M059J (cell line): ENCODE data around the gene LAMC1. TPM values are rescaled to one million over a fixed set of nuclear protein-coding genes. Genes with fewer than 3 reads are reported as not detected.

Source experiments
- DNase-seq: peaks from one replicate; pipeline ENCODE4 v3.0.0-alpha.2; 2012; ENCODE audit warnings: low read depth
- total RNA-seq: library from RNA; depleted of rRNA; stranded (reverse); fragments of >200 nt; shearing (Covaris generic); gene quantifications from 2 replicates; pipeline ENCODE4 v1.2.3, GENCODE V29; 2014

The LAMC1 gene
- total RNA-seq, 1 experiment from 2014 or later: 321 TPM

- DNase-seq: peak; percentile 49
These were observed 82.2 kb downstream of the LAMC1 start for GRCh38 chr1:183105449-183105848.

DNA sequence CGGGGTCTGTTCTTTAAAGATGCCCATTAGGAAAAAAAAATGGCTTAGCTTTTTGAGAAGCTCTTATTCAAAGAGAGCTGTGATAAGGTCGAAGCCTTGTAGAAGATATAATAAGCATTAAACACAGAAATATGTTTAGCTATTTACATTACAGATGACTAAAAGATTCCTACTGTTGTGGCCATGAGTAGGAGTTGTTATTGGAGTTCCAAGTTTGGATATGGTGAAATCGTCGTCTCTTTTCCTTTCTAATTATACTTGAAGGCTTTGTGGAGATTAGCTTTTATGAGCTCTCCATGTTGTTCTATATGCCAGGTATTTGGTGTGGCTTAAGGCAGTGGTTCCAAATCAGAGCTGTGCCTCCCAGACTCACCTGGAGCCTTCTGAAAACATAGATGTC, 82.9 kb downstream of the LAMC1 start:
- DNase-seq: no peak

DNA sequence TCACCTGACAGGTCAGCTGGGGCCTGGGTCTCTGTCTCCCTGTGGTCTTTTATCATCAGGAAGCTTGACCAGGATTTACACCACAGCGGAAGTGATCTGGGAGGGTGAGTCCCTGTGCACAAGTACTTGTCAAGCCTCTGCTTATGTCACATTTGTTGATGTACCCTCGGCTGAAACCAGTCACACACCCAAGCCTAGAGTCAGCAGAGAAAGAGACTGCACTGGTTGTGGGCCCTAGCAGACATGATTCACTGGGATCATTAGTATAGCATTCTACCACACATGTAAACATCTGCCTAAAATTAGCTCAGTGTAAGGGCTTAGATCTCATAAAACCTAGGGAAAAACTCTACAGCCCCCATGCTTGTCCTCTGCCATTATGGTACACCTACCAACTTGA, 83.5 kb downstream of the LAMC1 start:
- DNase-seq: peak; percentile 36

- no peak for DNase-seq
These were observed 87.2 kb downstream of the LAMC1 start for GRCh38 chr1:183110326-183110880.

DNA sequence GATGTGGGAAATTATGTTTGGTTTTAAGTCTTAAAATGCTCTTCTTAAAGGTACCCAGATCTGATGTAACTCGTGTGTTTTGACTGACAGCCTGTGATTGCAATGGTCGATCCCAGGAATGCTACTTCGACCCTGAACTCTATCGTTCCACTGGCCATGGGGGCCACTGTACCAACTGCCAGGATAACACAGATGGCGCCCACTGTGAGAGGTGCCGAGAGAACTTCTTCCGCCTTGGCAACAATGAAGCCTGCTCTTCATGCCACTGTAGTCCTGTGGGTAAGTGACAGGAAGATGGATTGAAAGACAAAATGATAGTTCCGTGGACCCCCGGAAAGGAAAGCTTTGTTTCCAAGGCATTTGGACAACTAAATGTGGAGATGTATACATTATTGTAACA, 91.2 kb downstream of the LAMC1 start:
- no peak for DNase-seq

- DNase-seq: no peak
These were observed 93.2 kb downstream of the LAMC1 start for GRCh38 chr1:183116416-183116815.

DNA sequence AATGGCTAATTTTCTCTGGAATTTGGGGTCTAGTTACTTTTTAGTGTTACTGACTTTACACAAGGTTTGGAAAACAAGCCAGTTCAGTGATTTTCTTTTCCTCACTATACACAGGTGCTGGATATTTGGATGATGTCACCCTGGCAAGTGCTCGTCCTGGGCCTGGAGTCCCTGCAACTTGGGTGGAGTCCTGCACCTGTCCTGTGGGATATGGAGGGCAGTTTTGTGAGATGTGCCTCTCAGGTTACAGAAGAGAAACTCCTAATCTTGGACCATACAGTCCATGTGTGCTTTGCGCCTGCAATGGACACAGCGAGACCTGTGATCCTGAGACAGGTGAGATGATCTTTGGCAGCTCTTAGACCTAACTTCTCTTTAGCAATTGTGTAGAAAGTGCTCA, 98.4 kb downstream of the LAMC1 start:
- DNase-seq: no peak

DNA sequence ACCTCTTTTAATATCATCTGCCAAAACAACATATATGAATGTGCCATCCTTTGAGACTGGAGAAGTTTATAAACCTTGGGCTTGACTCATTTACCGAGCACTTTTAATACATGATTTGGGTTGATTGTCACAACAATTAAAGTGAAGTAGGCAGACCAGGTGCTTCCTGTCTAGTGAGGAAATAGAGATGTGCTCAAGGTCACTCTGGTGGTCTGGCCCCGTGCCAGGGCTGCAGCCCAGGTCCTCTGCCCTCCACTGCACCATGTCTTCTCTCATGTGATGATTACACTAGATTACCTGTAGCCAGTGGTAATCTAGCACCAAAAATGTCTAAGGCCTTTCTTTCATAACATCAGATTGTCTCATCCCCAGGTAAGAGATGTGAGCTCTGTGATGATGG, 101.0 kb downstream of the LAMC1 start:
- DNase-seq: peak; percentile 25

- no peak for DNase-seq
These were observed 102.2 kb downstream of the LAMC1 start for GRCh38 chr1:183125279-183125999.

DNA sequence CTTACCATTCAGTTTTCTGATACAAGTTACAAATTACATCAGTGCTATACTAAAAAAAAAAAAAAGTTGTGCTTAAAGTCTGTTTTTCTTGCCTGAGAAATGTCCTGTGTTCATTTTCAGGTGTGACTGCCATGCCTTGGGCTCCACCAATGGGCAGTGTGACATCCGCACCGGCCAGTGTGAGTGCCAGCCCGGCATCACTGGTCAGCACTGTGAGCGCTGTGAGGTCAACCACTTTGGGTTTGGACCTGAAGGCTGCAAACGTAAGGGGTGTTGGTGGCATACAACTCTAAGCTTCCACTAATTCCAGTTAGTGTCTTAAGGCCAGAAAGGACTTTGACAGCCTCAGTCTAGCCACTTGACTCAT, 102.8 kb downstream of the LAMC1 start:
- DNase-seq: no peak

- no peak for DNase-seq
These were observed 103.3 kb downstream of the LAMC1 start for GRCh38 chr1:183126528-183126927.

DNA sequence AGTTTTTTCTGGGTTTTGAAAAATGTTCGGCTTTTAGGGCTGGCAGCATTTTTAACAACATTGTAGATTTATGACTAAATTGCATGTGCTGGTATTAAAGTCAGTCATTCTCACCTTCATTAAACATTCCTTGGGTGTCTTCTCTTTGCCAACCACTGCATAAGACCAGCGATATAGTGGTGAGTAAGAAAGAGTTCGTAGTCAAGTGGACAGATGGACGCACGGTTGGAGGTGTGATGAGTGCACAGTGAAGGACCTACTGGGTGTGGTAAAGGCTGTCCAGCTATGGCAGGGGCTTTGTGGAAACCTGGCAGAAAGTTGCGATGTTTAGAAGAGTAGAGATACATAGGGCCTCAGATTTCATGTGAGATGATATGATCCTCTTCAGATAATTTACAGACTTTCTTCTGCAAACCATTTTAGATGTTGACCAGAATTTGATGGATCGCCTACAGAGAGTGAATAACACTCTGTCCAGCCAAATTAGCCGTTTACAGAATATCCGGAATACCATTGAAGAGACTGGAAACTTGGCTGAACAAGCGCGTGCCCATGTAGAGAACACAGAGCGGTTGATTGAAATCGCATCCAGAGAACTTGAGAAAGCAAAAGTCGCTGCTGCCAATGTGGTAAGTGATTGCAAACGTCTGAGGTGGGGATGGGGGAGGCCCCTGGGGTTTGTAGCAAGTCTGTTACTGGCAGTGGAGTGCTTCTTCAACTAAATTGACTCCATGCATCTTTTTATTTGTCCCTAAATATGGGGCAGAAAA, 106.9 kb downstream of the LAMC1 start:
- DNase-seq: no peak

GRCh38 chr1:183131166-183131565, 107.9 kb downstream of the LAMC1 start:
- no peak for DNase-seq

DNA sequence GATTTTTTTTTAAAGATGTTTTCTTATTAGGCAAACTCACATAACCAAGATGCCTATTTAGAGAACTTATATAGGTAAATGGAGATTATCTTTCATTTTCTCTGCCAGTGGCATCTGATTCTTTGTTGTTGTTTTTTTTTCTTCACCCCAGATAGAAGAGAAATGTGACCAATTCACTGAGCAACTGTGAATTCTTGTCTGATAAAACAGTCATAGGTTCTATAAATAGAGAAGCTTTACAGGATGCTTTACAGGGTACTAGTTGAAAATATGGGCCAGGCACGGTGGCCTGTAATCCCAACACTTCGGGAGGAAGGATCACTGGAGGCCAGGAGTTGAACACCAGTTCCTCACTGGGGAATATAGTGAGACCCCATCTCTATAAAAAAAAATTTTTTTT, 112.1 kb downstream of the LAMC1 start:
- no peak for DNase-seq

GRCh38 chr1:183137782-183138181, 114.6 kb downstream of the LAMC1 start:
- no peak for DNase-seq

DNA sequence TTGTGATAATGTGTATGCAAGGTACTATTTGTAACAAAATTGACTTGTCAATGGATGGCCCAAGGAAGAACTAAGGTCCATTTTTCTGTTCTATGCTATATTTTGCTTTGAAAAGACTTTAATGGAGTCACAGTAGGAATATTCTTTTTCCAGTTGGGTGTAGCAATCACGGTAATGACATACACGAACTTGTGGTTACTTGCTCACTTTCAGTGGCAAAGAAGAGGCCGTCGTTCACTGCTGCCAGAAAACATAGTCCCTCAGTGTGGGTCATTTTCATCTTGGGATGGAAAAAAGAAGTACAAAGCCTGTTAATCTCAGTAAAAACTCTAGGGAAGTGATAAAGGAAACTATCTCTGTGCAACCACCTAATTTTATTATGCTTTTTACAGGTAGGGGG, 115.1 kb downstream of the LAMC1 start:
- no peak for DNase-seq

- peak; percentile 57 for DNase-seq
These were observed 116.2 kb downstream of the LAMC1 start for GRCh38 chr1:183139281-183139942.

DNA sequence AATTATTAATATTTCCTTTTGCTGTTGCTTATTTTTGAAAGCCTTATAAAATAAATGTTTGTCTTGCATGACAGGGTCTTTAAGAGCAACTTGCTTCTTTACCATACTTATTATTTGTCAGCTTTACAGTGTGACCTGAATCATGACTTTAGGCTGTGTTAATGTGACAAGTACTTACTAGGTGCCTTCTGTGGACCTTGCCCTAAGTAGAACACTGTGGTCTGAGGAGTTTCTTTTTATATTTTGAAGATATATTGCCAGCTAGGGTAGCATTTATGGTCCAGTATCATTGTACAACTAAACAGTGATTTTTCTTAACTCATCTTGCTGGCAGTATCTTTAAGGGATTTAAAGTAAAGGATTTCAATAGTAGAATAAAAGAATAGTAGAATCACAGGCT, 117.4 kb downstream of the LAMC1 start:
- no peak for DNase-seq

- DNase-seq: no peak
These were observed 119.0 kb downstream of the LAMC1 start for GRCh38 chr1:183142171-183142570.

- DNase-seq: no peak
These were observed 120.5 kb downstream of the LAMC1 start for GRCh38 chr1:183143576-183144315.

DNA sequence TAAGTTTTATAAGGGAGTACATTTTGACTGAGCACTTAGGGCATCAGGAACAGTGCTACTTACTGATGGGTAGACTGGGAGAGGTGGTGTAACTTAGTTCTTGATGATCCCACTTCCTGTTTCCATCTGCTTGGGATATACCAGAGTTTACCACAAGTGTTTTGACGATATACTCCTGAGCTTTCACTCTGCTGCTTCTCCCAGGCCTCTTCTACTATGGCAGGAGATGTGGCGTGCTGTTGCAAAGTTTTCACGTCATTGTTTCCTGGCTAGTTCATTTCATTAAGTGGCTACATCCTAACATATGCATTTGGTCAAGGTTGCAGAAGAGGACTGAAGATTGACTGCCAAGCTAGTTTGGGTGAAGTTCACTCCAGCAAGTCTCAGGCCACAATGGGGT, 121.5 kb downstream of the LAMC1 start:
- DNase-seq: no peak

- DNase-seq: no peak
These were observed 124.5 kb downstream of the LAMC1 start for GRCh38 chr1:183147735-183148134.
